ENCODE data around the gene EIF5AL1. TPM values are rescaled to one million over a fixed set of nuclear protein-coding genes. Genes with fewer than 3 reads are reported as not detected.
"Not testable (repeated sequence)": the region's sequence is repeated elsewhere in the genome, so short reads cannot be mapped to it uniquely, and the experiment has no call there.

Gene EIF5AL1
- total and polyA plus RNA-seq, 2 of the 4 experiments (the other 2 are of a cell fraction): 1.1 to 1.4 TPM

GRCh38 chr10:79507440-79508167, 4.7 kb upstream of the EIF5AL1 start:
- CTCF ChIA-PET: no interaction called here
- H3K56ac ChIP-seq (ENCODE audit: extremely low read depth, insufficient read depth, low read length): no peak overlapping the region
- H2BK15ac ChIP-seq (ENCODE audit: low read depth, low read length): no peak overlapping the region
- H2BK5ac ChIP-seq (ENCODE audit: low read depth, low read length, poor library complexity, severe bottlenecking): no peak overlapping the region
- ATAC-seq (ENCODE audit: low read depth): no peak
- intact Hi-C loops (cut with micrococcal nuclease) (no loop called here), in situ Hi-C loops (cut with MboI; ENCODE audit: low sequenced_read_pairs) (no loop called here), dilution Hi-C loops (cut with HindIII; ENCODE audit: low sequenced_read_pairs, unreplicated experiment) (no loop called here)
- H3K4me1 ChIP-seq (ENCODE audit: control insufficient read depth, insufficient read depth, low read length): peaks cover 4% of the 10 kb centered on the region; the same call in 1 of the 2 replicates
- no peak overlapping the region for H3K23ac ChIP-seq (ENCODE audit: low read depth, low read length)
- H3K27me3 ChIP-seq (ENCODE audit: control insufficient read depth, insufficient read depth, low read length): no peaks in the 10 kb centered on the region; the same call in 1 of the 2 replicates
- no peak overlapping the region for H4K8ac ChIP-seq (ENCODE audit: low read depth in 2 of 2, low read length in 2 of 2)
- H3K9me3 ChIP-seq (ENCODE audit: control insufficient read depth, insufficient read depth, low read length): no peaks in the 10 kb centered on the region
- TF ChIP-seq RFX5 (IDR thresholded peaks at IDR 0.05; ENCODE audit: low read depth, low read length) (no peak), CTCF (conservative IDR thresholded peaks at IDR 0.05; ENCODE audit: low read depth, low read length) (no peak)
- peaks cover 4% of the 10 kb centered on the region; the same call in 1 of the 2 replicates for H3K9me1 ChIP-seq (ENCODE audit: insufficient read depth, low read length)
- no peaks in the 10 kb centered on the region for H3K36me3 ChIP-seq (ENCODE audit: control insufficient read depth, insufficient read depth, low read length)
- no peak overlapping the region for H2AK9ac ChIP-seq (replicated peaks; ENCODE audit: low read depth, low read length, poor library complexity)
- 82% methylated on average over 4 of the region's 9 CpGs; no CpG with 5 or more reads in 1 of the 2 experiments for WGBS, 2 experiments (ENCODE audit: extremely low coverage in 2 of 2, insufficient read length in 1 of 2)
- no peak overlapping the region for H4K91ac ChIP-seq (ENCODE audit: insufficient read depth, low read depth, low read length)
- no peak overlapping the region for H3K9ac ChIP-seq (ENCODE audit: low read depth, low read length)
- no peak overlapping the region for H2AFZ ChIP-seq (replicated peaks; ENCODE audit: low read length, poor library complexity)
- no peak overlapping the region for H3K27ac ChIP-seq (ENCODE audit: insufficient read depth, low read length)
- peak overlapping the region; percentile 15; the same call in 1 of the 2 replicates for H2BK120ac ChIP-seq (ENCODE audit: low read depth, low read length)
- no peak overlapping the region for H3K4me3 ChIP-seq (ENCODE audit: insufficient read depth, low read depth, low read length)
- H3K4ac ChIP-seq (ENCODE audit: low read depth, low read length): no peak overlapping the region; the same call in 1 of the 2 replicates
- no peak overlapping the region for H2AK5ac ChIP-seq (ENCODE audit: low read depth, low read length)
- BruUV-seq (replicated peaks): no TSS peak
- H2BK20ac ChIP-seq (ENCODE audit: low read depth, low read length): peak overlapping the region; percentile 80; the same call in 1 of the 2 replicates
- H4K5ac ChIP-seq (ENCODE audit: low read depth, low read length): no peak overlapping the region
- no peak for DNase-seq
- POLR2A ChIA-PET (ENCODE audit: unreplicated experiment): no interaction called here
- no peaks in the 10 kb centered on the region for H4K20me1 ChIP-seq (ENCODE audit: insufficient read depth, low read length)
- no peak overlapping the region for H3K4me2 ChIP-seq (ENCODE audit: low read depth, low read length)
- H3K79me1 ChIP-seq (ENCODE audit: low read depth in 1 of 2, low read length in 2 of 2): no peaks in the 10 kb centered on the region
- no peak overlapping the region; the same call in 1 of the 2 replicates for H3K14ac ChIP-seq (replicated peaks; ENCODE audit: low read depth, low read length)
- no peak overlapping the region for H3K18ac ChIP-seq (ENCODE audit: low read depth, low read length)

GRCh38 chr10:79508245-79508644, 4.1 kb upstream of the EIF5AL1 start:
- H3K23ac ChIP-seq (ENCODE audit: low read depth, low read length); H2BK15ac ChIP-seq (ENCODE audit: low read depth, low read length); H3K4me3 ChIP-seq (ENCODE audit: insufficient read depth, low read depth, low read length); H2AFZ ChIP-seq (replicated peaks; ENCODE audit: low read length, poor library complexity); H2BK5ac ChIP-seq (ENCODE audit: low read depth, low read length, poor library complexity, severe bottlenecking); H3K4ac ChIP-seq (ENCODE audit: low read depth, low read length); BruUV-seq (replicated peaks); H3K79me1 ChIP-seq (ENCODE audit: low read depth in 1 of 2, low read length in 2 of 2); H3K27me3 ChIP-seq (ENCODE audit: control insufficient read depth, insufficient read depth, low read length); POLR2A ChIA-PET (ENCODE audit: unreplicated experiment); H3K9me3 ChIP-seq (ENCODE audit: control insufficient read depth, insufficient read depth, low read length); H2AK9ac ChIP-seq (replicated peaks; ENCODE audit: low read depth, low read length, poor library complexity); dilution Hi-C loops (cut with HindIII; ENCODE audit: low sequenced_read_pairs, unreplicated experiment); H4K8ac ChIP-seq (ENCODE audit: low read depth in 2 of 2, low read length in 2 of 2); H4K5ac ChIP-seq (ENCODE audit: low read depth, low read length); H3K9ac ChIP-seq (ENCODE audit: low read depth, low read length); H3K14ac ChIP-seq (replicated peaks; ENCODE audit: low read depth, low read length); in situ Hi-C loops (cut with MboI; ENCODE audit: low sequenced_read_pairs); H3K56ac ChIP-seq (ENCODE audit: extremely low read depth, insufficient read depth, low read length); H3K27ac ChIP-seq (ENCODE audit: insufficient read depth, low read length); H2AK5ac ChIP-seq (ENCODE audit: low read depth, low read length); CTCF ChIA-PET; H3K18ac ChIP-seq (ENCODE audit: low read depth, low read length); H4K20me1 ChIP-seq (ENCODE audit: insufficient read depth, low read length); DNase-seq; intact Hi-C loops (cut with micrococcal nuclease); H4K91ac ChIP-seq (ENCODE audit: insufficient read depth, low read depth, low read length); H3K4me1 ChIP-seq (ENCODE audit: control insufficient read depth, insufficient read depth, low read length); H3K36me3 ChIP-seq (ENCODE audit: control insufficient read depth, insufficient read depth, low read length); H3K4me2 ChIP-seq (ENCODE audit: low read depth, low read length); H3K9me1 ChIP-seq (ENCODE audit: insufficient read depth, low read length): not testable (repeated sequence)
- Histone ChIP-seq H2BK20ac (ENCODE audit: low read depth, low read length) (peak overlapping the region; percentile 80; the same call in 1 of the 2 replicates), H2BK120ac (ENCODE audit: low read depth, low read length) (peak overlapping the region; percentile 15; the same call in 1 of the 2 replicates)
- WGBS, 2 experiments (ENCODE audit: extremely low coverage in 2 of 2, insufficient read length in 1 of 2): no CpG with 5 or more reads among the region's 4 CpGs
- ATAC-seq (ENCODE audit: low read depth): peak; percentile 87

Measured in IMR-90 (cell line).